SK-N-MC (cell line): ENCODE data around the gene PHTF1.

Experiments used
- EZH2 ChIP-seq: fragments of 200-600 bp; sonication (generic); IDR thresholded peaks from one replicate; pipeline ENCODE4 v1.6.1; 2017; ENCODE audit warnings: antibody characterized with exemption
- FOXP2 ChIP-seq: optimal IDR thresholded peaks from 2 replicates; pipeline ENCODE3; 2011; ENCODE audit warnings: mild to moderate bottlenecking, moderate library complexity; ENCODE audit not compliant: insufficient read depth; ENCODE audit errors: extremely low read length, control extremely low read depth
- POLR2AphosphoS5 ChIP-seq: IDR thresholded peaks from 2 replicates; pipeline ENCODE4 v1.6.1; 2012; ENCODE audit warnings: mild to moderate bottlenecking, low read depth, low read length, borderline replicate concordance

GRCh38 chr1:113714606-113715269 is 44.5 kb downstream of the PHTF1 start:
- no peak for TF ChIP-seq POLR2AphosphoS5
- TF ChIP-seq EZH2, result no peak
- no peak for TF ChIP-seq FOXP2
